Epithelial cell of proximal tubule (primary cell): ENCODE measurements around the gene ADIG. TPM values are rescaled to one million over a fixed set of nuclear protein-coding genes. Genes with fewer than 3 reads are reported as not detected.

Experiments
- DNase-seq: peaks from one replicate; pipeline ENCODE4 v3.0.0-alpha.2; 2011; ENCODE audit warnings: low read depth
- H3K4me3 ChIP-seq: 2 replicates; pipeline ENCODE4 v1.5.1; 2011; ENCODE audit warnings: low read depth, mild to moderate bottlenecking, low read length
- CTCF ChIP-seq: conservative IDR thresholded peaks from 2 replicates; pipeline ENCODE4 v1.5.1; 2012; ENCODE audit warnings: low read depth, mild to moderate bottlenecking, low read length
- total RNA-seq: library from RNA; depleted of rRNA; stranded (reverse); fragments of >200 nt; gene quantifications from 2 replicates; pipeline ENCODE4 v1.2.3, GENCODE V29; 2015

The ADIG gene
- total RNA-seq, 1 donor from 2014 or later, result not detected

GRCh38 chr20:38601216-38602184, 20.5 kb downstream of the ADIG start, which contains the start of gene ARHGAP40:
Gene ARHGAP40 (plus strand): TSS chr20:38601809.
- DNase-seq, result no peak
- peak within 1 kb of the TSS; percentile 66 for H3K4me3 ChIP-seq
- TF ChIP-seq CTCF, result peak; percentile 34

- no peak for DNase-seq
- H3K4me3 ChIP-seq, result peak overlapping the region; percentile 66
- no peak for TF ChIP-seq CTCF
Measured at GRCh38 chr20:38602185-38602581, 21.2 kb downstream of the ADIG start.

- TF ChIP-seq CTCF, result no peak
- DNase-seq, result no peak
- peak overlapping the region; percentile 66 for H3K4me3 ChIP-seq
Measured at GRCh38 chr20:38603286-38603685, 22.3 kb downstream of the ADIG start.

GRCh38 chr20:38604873-38605303, 23.9 kb downstream of the ADIG start:
- peak; percentile 96 for DNase-seq
- no peak for TF ChIP-seq CTCF

GRCh38 chr20:38607351-38607750, 26.4 kb downstream of the ADIG start:
- no peak overlapping the region for H3K4me3 ChIP-seq
- TF ChIP-seq CTCF, result no peak
- no peak for DNase-seq

More at GRCh38 chr20:38604873-38605303, 23.9 kb downstream of the ADIG start:
- no peak overlapping the region for H3K4me3 ChIP-seq

- no peak overlapping the region for H3K4me3 ChIP-seq
- no peak for DNase-seq
- no peak for TF ChIP-seq CTCF
Measured at GRCh38 chr20:38608188-38608587, 27.2 kb downstream of the ADIG start.
